ENCODE data around the gene CMPK1.

DNA sequence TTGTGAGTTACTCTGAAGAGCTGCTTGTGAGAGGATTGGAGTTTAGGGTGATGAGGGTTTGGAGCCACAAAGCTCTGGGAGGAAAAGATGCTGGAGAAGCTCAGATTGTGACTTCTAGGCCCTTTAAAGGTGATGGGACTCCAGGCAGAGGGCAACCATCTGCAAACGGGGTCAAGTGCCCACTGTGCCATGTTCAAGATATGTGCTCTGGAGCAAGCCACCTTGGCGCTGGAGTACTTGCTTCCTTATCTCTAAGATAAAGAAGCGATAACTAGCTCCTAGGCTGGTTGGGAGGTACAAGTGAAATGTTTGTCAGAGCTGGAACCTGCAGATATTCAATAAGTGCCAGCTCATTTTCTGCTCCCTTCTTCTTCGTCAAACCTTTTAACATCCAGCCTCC is 68.2 kb downstream of the CMPK1 start:
- no peak for TF ChIP-seq CTCF (conservative IDR thresholded peaks at IDR 0.05)
- TF ChIP-seq EZH2 (IDR thresholded peaks at IDR 0.05; ENCODE audit: low read depth): no peak

All from PC-9 (cell line).